ENCODE measurements around the gene PTCRA. TPM values are rescaled to one million over a fixed set of nuclear protein-coding genes. Genes with fewer than 3 reads are reported as not detected.

The PTCRA gene
- total and polyA plus RNA-seq, 4 donors: 0.29 to 0.50 TPM; not detected in 2

DNA sequence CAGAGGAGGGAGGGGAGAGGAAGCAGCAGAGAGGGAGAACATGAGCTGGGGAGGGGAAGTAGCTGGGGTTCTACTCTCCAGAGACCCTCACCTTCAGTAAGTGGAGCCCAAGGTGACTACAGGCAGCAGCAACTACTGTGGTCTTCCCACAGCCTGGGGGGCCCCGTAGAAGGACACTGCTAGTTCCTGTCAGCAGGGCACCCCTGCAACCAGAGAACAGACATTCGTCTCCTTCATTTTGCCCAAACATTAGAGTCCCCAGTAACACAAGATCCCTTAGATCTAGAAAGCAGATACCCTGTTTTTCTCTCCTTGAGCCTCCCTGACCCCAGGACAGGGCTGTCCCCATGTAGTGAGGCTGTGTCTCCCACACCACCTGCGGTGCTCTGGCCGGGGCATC is 52.9 kb downstream of the PTCRA start:
- Histone ChIP-seq H3K27me3 (ENCODE audit: control insufficient read depth, insufficient read depth, low read length) (no peaks in the 10 kb centered on the region), H3K9me3 (ENCODE audit: control insufficient read depth, insufficient read depth, low read length) (no peaks in the 10 kb centered on the region), H3K27ac (ENCODE audit: low read depth, low read length) (no peak overlapping the region), H3K4me1 (ENCODE audit: control insufficient read depth, insufficient read depth, low read length) (no peaks in the 10 kb centered on the region), H3K4me3 (ENCODE audit: low read depth, low read length) (no peak overlapping the region), H3K36me3 (ENCODE audit: control insufficient read depth, insufficient read depth, low read length) (peaks cover 71% of the 10 kb centered on the region)
- 97% methylated on average over 3 of the region's 4 CpGs for WGBS (ENCODE audit: insufficient coverage)
- no peak for DNase-seq (ENCODE audit: low read depth in 4 of 6, low spot score in 6 of 6)

DNA sequence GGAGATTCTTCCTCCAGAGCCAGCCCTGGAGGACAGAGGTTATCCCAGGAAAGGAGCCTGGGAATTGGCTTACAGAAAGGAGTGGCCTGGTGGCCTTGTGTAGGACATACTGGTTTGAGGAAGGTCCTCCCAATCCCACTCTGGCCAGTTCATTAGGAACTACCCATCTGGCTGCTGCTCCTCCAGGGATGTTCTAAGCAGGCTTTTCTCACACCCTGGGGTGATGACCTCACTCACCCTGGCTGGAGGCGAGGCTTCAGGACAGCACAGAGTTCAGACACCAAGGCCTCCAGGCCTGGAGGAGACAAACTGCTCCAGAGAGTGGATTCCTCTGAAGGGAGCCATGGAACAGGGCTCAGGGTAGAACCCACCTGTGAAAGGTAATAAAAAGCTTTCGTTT is 53.6 kb downstream of the PTCRA start:
- Histone ChIP-seq H3K4me1 (ENCODE audit: control insufficient read depth, insufficient read depth, low read length) (no peaks in the 10 kb centered on the region), H3K9me3 (ENCODE audit: control insufficient read depth, insufficient read depth, low read length) (no peaks in the 10 kb centered on the region), H3K27me3 (ENCODE audit: control insufficient read depth, insufficient read depth, low read length) (no peaks in the 10 kb centered on the region), H3K36me3 (ENCODE audit: control insufficient read depth, insufficient read depth, low read length) (peaks cover 66% of the 10 kb centered on the region), H3K27ac (ENCODE audit: low read depth, low read length) (no peak overlapping the region), H3K4me3 (ENCODE audit: low read depth, low read length) (no peak overlapping the region)
- WGBS (ENCODE audit: insufficient coverage): 100% methylated on average over 1 of the region's 2 CpGs
- no peak for DNase-seq (ENCODE audit: low read depth in 4 of 6, low spot score in 6 of 6)

DNA sequence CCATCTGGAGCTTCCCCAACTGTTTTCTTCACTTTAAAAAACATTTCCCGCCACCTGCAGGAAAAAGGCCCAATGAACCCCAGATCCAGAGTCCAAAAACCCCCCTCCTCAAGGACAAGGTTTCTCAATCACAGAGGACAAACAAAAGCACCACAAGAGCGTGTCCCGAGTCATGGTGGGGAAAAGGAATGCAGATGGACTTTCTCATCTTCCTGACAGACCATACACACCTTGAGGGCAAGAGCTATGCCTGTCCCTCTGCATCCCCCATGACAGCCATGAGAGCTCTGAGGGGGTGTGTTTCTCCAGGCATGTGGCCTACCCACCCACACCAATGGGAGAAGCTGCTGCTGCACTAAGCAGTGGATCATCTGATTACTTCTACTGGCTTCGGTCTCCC is 54.1 kb downstream of the PTCRA start:
- H3K36me3 ChIP-seq (ENCODE audit: control insufficient read depth, insufficient read depth, low read length): peaks cover 64% of the 10 kb centered on the region
- whole genome bisulfite sequencing (ENCODE audit: insufficient coverage): no CpG with 5 or more reads among the region's 4 CpGs

DNA sequence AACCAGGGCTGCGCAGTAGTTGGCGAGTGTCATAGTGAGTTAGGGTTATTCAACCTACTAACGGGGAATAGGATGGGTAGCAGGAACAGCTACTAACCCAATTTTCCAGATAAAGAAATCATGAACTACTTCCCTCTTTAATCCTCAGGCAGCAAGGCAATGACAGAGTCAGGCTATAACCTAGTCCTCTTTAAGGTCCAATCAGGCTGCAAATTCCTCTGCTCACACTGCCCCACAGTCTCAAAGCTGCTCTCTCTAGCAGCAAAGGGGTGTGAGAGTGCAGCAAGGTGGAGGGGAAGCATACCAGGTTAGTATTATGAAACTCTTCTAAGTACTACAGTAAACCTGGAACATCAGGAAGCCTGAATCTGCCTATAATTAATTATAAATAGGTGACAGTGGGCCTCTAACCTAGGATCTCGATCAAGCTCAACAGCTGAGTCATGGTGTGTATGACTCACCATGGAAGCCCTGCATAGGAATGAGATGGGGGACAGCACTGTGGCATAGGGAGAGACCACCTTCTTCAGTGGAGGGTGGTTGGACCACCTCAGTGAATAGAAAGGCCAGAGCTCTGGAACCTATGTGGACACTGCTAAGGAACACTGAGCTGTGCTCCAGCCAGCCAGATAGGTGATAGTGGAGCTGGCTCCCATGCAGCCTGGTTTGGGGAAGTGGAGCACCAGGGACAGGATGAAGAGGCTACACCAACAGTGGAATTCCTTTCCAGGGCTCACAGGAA is 55.2 kb downstream of the PTCRA start:
- peaks cover 53% of the 10 kb centered on the region for H3K36me3 ChIP-seq (ENCODE audit: control insufficient read depth, insufficient read depth, low read length)
- H3K4me3 ChIP-seq (ENCODE audit: low read depth, low read length): no peak overlapping the region
- H3K27ac ChIP-seq (ENCODE audit: low read depth, low read length): no peak overlapping the region
- H3K4me1 ChIP-seq (ENCODE audit: control insufficient read depth, insufficient read depth, low read length): no peaks in the 10 kb centered on the region
- H3K9me3 ChIP-seq (ENCODE audit: control insufficient read depth, insufficient read depth, low read length): no peaks in the 10 kb centered on the region
- no peak for DNase-seq (ENCODE audit: low read depth in 4 of 6, low spot score in 6 of 6)
- H3K27me3 ChIP-seq (ENCODE audit: control insufficient read depth, insufficient read depth, low read length): no peaks in the 10 kb centered on the region
- WGBS (ENCODE audit: insufficient coverage): no CpG with 5 or more reads among the region's 4 CpGs

More for the DNA sequence above, 54.1 kb downstream of the PTCRA start:
- Histone ChIP-seq H3K4me1 (ENCODE audit: control insufficient read depth, insufficient read depth, low read length) (no peaks in the 10 kb centered on the region), H3K27ac (ENCODE audit: low read depth, low read length) (no peak overlapping the region), H3K9me3 (ENCODE audit: control insufficient read depth, insufficient read depth, low read length) (no peaks in the 10 kb centered on the region), H3K4me3 (ENCODE audit: low read depth, low read length) (no peak overlapping the region), H3K27me3 (ENCODE audit: control insufficient read depth, insufficient read depth, low read length) (no peaks in the 10 kb centered on the region)
- no peak for DNase-seq (ENCODE audit: low read depth in 4 of 6, low spot score in 6 of 6)

DNA sequence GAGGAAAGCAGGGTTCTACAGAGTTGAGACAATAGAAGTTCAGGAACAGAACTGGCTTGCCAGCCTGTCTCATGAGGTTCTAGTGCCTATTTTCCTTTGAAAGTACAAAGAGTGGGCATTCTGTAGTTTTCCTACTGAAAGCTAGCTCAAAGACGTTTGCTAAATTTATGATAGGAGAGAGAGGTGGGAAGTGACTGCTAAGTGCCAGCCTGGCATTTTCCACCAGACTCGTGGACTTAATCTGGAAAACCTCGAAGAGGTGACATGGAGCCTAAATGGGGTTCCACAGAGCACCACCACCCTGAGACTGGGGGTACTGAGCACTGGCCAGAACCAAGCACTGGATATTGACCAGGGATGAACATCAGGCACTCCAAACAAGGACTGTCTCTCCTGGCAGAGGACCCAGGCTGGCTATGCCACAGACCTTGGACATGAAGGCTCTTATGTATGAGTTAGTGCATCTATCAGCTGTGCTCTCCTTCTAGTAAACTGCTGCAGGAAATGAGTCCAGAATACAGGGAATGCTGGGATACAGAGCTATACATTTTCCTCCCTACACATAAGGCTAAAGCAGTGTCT is 56.0 kb downstream of the PTCRA start:
- H3K27me3 ChIP-seq (ENCODE audit: control insufficient read depth, insufficient read depth, low read length): no peaks in the 10 kb centered on the region
- 88% methylated on average over 3 of the region's 3 CpGs for WGBS (ENCODE audit: insufficient coverage)
- no peak overlapping the region for H3K27ac ChIP-seq (ENCODE audit: low read depth, low read length)
- H3K9me3 ChIP-seq (ENCODE audit: control insufficient read depth, insufficient read depth, low read length): no peaks in the 10 kb centered on the region
- no peak overlapping the region for H3K4me3 ChIP-seq (ENCODE audit: low read depth, low read length)
- no peak for DNase-seq (ENCODE audit: low read depth in 4 of 6, low spot score in 6 of 6)
- H3K4me1 ChIP-seq (ENCODE audit: control insufficient read depth, insufficient read depth, low read length): no peaks in the 10 kb centered on the region
- peaks cover 45% of the 10 kb centered on the region for H3K36me3 ChIP-seq (ENCODE audit: control insufficient read depth, insufficient read depth, low read length)

DNA sequence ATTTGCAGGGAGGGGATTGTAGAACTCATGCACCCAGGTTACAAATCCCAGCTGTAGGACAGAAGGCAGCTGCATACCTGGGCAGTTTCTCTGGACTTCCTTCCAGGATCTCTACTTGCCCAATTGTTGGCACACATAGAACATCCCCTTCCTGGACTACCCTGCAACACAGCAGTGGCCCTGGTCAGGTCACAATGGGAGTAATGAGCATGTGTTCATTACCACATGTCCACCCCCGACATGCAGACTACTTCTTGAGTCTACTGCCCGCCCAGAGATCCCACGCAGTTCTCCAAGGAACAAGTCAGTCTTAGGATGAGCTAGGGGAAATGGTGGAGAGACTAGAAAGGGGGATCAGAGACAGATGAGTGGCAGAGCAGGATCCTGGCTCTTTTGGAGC is 58.1 kb downstream of the PTCRA start:
- peaks cover 26% of the 10 kb centered on the region for H3K36me3 ChIP-seq (ENCODE audit: control insufficient read depth, insufficient read depth, low read length)
- peaks cover 14% of the 10 kb centered on the region for H3K4me1 ChIP-seq (ENCODE audit: control insufficient read depth, insufficient read depth, low read length)
- H3K27ac ChIP-seq (ENCODE audit: low read depth, low read length): no peak overlapping the region
- H3K4me3 ChIP-seq (ENCODE audit: low read depth, low read length): no peak overlapping the region
- H3K9me3 ChIP-seq (ENCODE audit: control insufficient read depth, insufficient read depth, low read length): no peaks in the 10 kb centered on the region
- WGBS (ENCODE audit: insufficient coverage): no CpG with 5 or more reads among the region's 3 CpGs
- H3K27me3 ChIP-seq (ENCODE audit: control insufficient read depth, insufficient read depth, low read length): no peaks in the 10 kb centered on the region
- DNase-seq (ENCODE audit: low read depth in 4 of 6, low spot score in 6 of 6): no peak

DNA sequence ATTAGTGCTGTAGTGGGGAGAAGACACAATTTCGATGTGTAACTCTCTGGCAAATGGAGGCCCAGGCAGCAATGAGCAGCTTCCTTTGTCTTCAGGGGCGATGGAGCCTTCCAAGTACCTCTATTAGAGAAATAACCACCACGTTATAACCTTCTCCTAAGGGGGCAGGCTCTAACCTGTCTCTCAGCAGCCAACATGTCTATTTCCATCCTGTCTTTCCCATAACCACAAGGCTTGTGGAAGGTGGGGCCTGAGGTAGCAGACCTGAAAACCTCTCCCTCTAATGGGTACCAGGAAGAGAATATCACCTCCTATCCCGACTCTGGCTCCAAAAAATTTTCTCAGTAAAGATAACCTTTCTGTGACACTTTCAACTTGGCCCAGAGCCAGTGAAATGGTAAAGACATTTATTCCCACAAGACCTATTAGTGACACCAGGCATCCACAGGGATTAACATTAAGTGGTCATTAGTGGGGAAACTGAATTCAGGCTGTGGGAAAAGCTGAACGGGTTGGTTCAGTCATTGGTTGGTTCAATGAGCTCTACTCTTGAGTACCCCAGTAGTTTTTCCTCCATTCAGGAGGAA is 59.2 kb downstream of the PTCRA start:
- 95% methylated on average over 3 of the region's 5 CpGs for WGBS (ENCODE audit: insufficient coverage)
- no peak for DNase-seq (ENCODE audit: low read depth in 4 of 6, low spot score in 6 of 6)

More for the DNA sequence above, 59.2 kb downstream of the PTCRA start:
- Histone ChIP-seq H3K9me3 (ENCODE audit: control insufficient read depth, insufficient read depth, low read length) (no peaks in the 10 kb centered on the region), H3K27ac (ENCODE audit: low read depth, low read length) (no peak overlapping the region), H3K4me3 (ENCODE audit: low read depth, low read length) (no peak overlapping the region), H3K27me3 (ENCODE audit: control insufficient read depth, insufficient read depth, low read length) (no peaks in the 10 kb centered on the region), H3K4me1 (ENCODE audit: control insufficient read depth, insufficient read depth, low read length) (peaks cover 23% of the 10 kb centered on the region), H3K36me3 (ENCODE audit: control insufficient read depth, insufficient read depth, low read length) (peaks cover 15% of the 10 kb centered on the region)

Other genes starting within 250 kb of the PTCRA start
- 1 to 10 TPM; 5.8 to 9.0 TPM for gene PRPH2, start 193.5 kb upstream of the PTCRA start, total RNA-seq
- 1 to 10 TPM; 5.1 to 7.3 TPM for gene PRPH2, start 193.5 kb upstream of the PTCRA start, polyA plus RNA-seq (ENCODE audit: insufficient read length in 2 of 2)
- 10 to 100 TPM; 32.8 to 35.8 TPM for gene TBCC, start 169.9 kb upstream of the PTCRA start, total RNA-seq
- gene TBCC, start 169.9 kb upstream of the PTCRA start, polyA plus RNA-seq (ENCODE audit: insufficient read length in 2 of 2): 10 to 100 TPM; 24.3 to 26.1 TPM
- 10 to 100 TPM; 13.1 to 17.0 TPM for gene BICRAL, start 134.0 kb upstream of the PTCRA start, total RNA-seq
- gene BICRAL, start 134.0 kb upstream of the PTCRA start, polyA plus RNA-seq (ENCODE audit: insufficient read length in 2 of 2): 10 to 100 TPM; 13.7 to 14.0 TPM
- gene RPL7L1, start 36.4 kb upstream of the PTCRA start, total RNA-seq: 100 to 1,000 TPM; 105 to 117 TPM
- 100 to 1,000 TPM; 105 to 111 TPM for gene RPL7L1, start 36.4 kb upstream of the PTCRA start, polyA plus RNA-seq (ENCODE audit: insufficient read length in 2 of 2)
- gene CNPY3, start 13.4 kb downstream of the PTCRA start, total RNA-seq: 10 to 100 TPM; 20.5 to 35.3 TPM
- 10 to 100 TPM; 51.0 to 60.3 TPM for gene CNPY3, start 13.4 kb downstream of the PTCRA start, polyA plus RNA-seq (ENCODE audit: insufficient read length in 2 of 2)
- gene GNMT, start 44.7 kb downstream of the PTCRA start, total RNA-seq: under 1 TPM; 0.20 to 0.99 TPM
- gene GNMT, start 44.7 kb downstream of the PTCRA start, polyA plus RNA-seq (ENCODE audit: insufficient read length in 2 of 2): 1 to 10 TPM; 2.6 to 5.1 TPM
- gene PEX6, start 63.1 kb downstream of the PTCRA start, total RNA-seq: 10 to 100 TPM; 17.7 to 21.1 TPM
- 10 to 100 TPM; 26.7 to 29.5 TPM for gene PEX6, start 63.1 kb downstream of the PTCRA start, polyA plus RNA-seq (ENCODE audit: insufficient read length in 2 of 2)
- 10 to 100 TPM; 42.9 to 56.6 TPM for gene PPP2R5D, start 68.5 kb downstream of the PTCRA start, total RNA-seq
- 10 to 100 TPM; 80.3 to 86.8 TPM for gene PPP2R5D, start 68.5 kb downstream of the PTCRA start, polyA plus RNA-seq (ENCODE audit: insufficient read length in 2 of 2)
- 100 to 1,000 TPM in 1 of 2 donors, 10 to 100 TPM in 1; 31.5 to 106 TPM for gene MEA1, start 97.9 kb downstream of the PTCRA start, total RNA-seq
- gene MEA1, start 97.9 kb downstream of the PTCRA start, polyA plus RNA-seq (ENCODE audit: insufficient read length in 2 of 2): 100 to 1,000 TPM; 105 to 109 TPM
- 100 to 1,000 TPM; 106 to 121 TPM for gene KLHDC3, start 98.2 kb downstream of the PTCRA start, total RNA-seq
- gene KLHDC3, start 98.2 kb downstream of the PTCRA start, polyA plus RNA-seq (ENCODE audit: insufficient read length in 2 of 2): 100 to 1,000 TPM; 133 to 136 TPM
- gene RRP36, start 105.6 kb downstream of the PTCRA start, total RNA-seq: 10 to 100 TPM; 51.8 to 71.2 TPM
- 10 to 100 TPM; 71.7 to 74.4 TPM for gene RRP36, start 105.6 kb downstream of the PTCRA start, polyA plus RNA-seq (ENCODE audit: insufficient read length in 2 of 2)
- gene CUL7, start 137.8 kb downstream of the PTCRA start, total RNA-seq: 10 to 100 TPM; 15.2 to 36.1 TPM
- gene CUL7, start 137.8 kb downstream of the PTCRA start, polyA plus RNA-seq (ENCODE audit: insufficient read length in 2 of 2): 10 to 100 TPM; 21.1 to 24.4 TPM
- gene MRPL2, start 143.4 kb downstream of the PTCRA start, total RNA-seq: 10 to 100 TPM; 11.8 to 29.7 TPM
- gene MRPL2, start 143.4 kb downstream of the PTCRA start, polyA plus RNA-seq (ENCODE audit: insufficient read length in 2 of 2): 10 to 100 TPM; 50.3 to 57.1 TPM
- gene KLC4, start 143.6 kb downstream of the PTCRA start, total RNA-seq: 10 to 100 TPM; 23.4 to 49.9 TPM
- gene KLC4, start 143.6 kb downstream of the PTCRA start, polyA plus RNA-seq (ENCODE audit: insufficient read length in 2 of 2): 10 to 100 TPM; 42.8 to 77.4 TPM
- 100 to 1,000 TPM in 1 of 2 donors, 10 to 100 TPM in 1; 43.7 to 126 TPM for gene PTK7, start 160.3 kb downstream of the PTCRA start, total RNA-seq
- 10 to 100 TPM; 61.9 to 89.6 TPM for gene PTK7, start 160.3 kb downstream of the PTCRA start, polyA plus RNA-seq (ENCODE audit: insufficient read length in 2 of 2)

Data from spinal cord (tissue), 10 donors.